Mucosa of descending colon (tissue), 3 donors: Measurements from ENCODE around the gene KRTAP10-11. TPM values are rescaled to one million over a fixed set of nuclear protein-coding genes. Genes with fewer than 3 reads are reported as not detected.

ENCODE experiments used
- total RNA-seq, 3 donors: library from RNA; stranded (reverse); fragmentation: NEBNext Ultra II Directional in 2 of 3; extraction: Animal tissue kit (Norgen Biotek cat#: 25700) in 2 of 3; gene quantifications; one replicate each; pipeline versions ENCODE4 v1.2.1 to v1.2.4, GENCODE V29; 2021 to 2023
- donor health status: DM: no; HTN: no; CAD: no; lungs with moderate emphysema.
- donor health status: DM: no; HTN: no; CAD: no.
- donor health status: DM: no; HTN: yes; CAD: no.

KRTAP10-11 gene
- total RNA-seq, 3 donors from 2014 or later, result not detected

Other genes starting within 250 kb of the KRTAP10-11 start
- gene LRRC3, start 190.9 kb upstream of the KRTAP10-11 start, total RNA-seq, result 10 to 100 TPM in 1 of 3 donors, 1 to 10 TPM in 2; 2.1 to 17.9 (median 2.7) TPM
- gene KRTAP10-1, start 106.2 kb upstream of the KRTAP10-11 start, total RNA-seq, result not detected
- gene KRTAP10-2, start 94.9 kb upstream of the KRTAP10-11 start, total RNA-seq, result not detected
- not detected for gene KRTAP10-3, start 87.6 kb upstream of the KRTAP10-11 start, total RNA-seq
- gene KRTAP10-4, start 72.7 kb upstream of the KRTAP10-11 start, total RNA-seq, result not detected
- not detected for gene KRTAP10-5, start 65.8 kb upstream of the KRTAP10-11 start, total RNA-seq
- gene KRTAP10-6, start 53.9 kb upstream of the KRTAP10-11 start, total RNA-seq, result not detected
- not detected for gene KRTAP10-7, start 45.8 kb upstream of the KRTAP10-11 start, total RNA-seq
- gene KRTAP10-8, start 34.3 kb upstream of the KRTAP10-11 start, total RNA-seq, result not detected
- not detected for gene KRTAP10-9, start 19.3 kb upstream of the KRTAP10-11 start, total RNA-seq
- not detected for gene KRTAP10-10, start 9.1 kb upstream of the KRTAP10-11 start, total RNA-seq
- not detected for gene KRTAP12-4, start 8.2 kb downstream of the KRTAP10-11 start, total RNA-seq
- not detected for gene KRTAP12-3, start 11.5 kb downstream of the KRTAP10-11 start, total RNA-seq
- gene KRTAP12-2, start 20.5 kb downstream of the KRTAP10-11 start, total RNA-seq, result not detected
- gene KRTAP12-1, start 35.7 kb downstream of the KRTAP10-11 start, total RNA-seq, result not detected
- not detected for gene KRTAP10-12, start 50.8 kb downstream of the KRTAP10-11 start, total RNA-seq
- under 1 TPM in 1 of 3 donors, not detected in 2; 0.28 TPM for gene TSPEAR, start 65.2 kb downstream of the KRTAP10-11 start, total RNA-seq
- 10 to 100 TPM; 64.2 to 85.4 (median 66.8) TPM for gene UBE2G2, start 155.4 kb downstream of the KRTAP10-11 start, total RNA-seq
- 10 to 100 TPM; 68.9 to 76.9 (median 69.4) TPM for gene SUMO3, start 171.6 kb downstream of the KRTAP10-11 start, total RNA-seq
- 100 to 1,000 TPM; 202 to 391 (median 286) TPM for gene PTTG1IP, start 227.3 kb downstream of the KRTAP10-11 start, total RNA-seq